Activated effector memory CD4-positive, alpha-beta T cell treated with Interleukin-2 at 50 U/mL for 16 hours (primary cell): Measurements from ENCODE around the gene CBX6.

Experiments used
- DNase-seq: peaks from one replicate; pipeline ENCODE4 v3.0.0-alpha.2; 2020

CBX6 gene

DNA sequence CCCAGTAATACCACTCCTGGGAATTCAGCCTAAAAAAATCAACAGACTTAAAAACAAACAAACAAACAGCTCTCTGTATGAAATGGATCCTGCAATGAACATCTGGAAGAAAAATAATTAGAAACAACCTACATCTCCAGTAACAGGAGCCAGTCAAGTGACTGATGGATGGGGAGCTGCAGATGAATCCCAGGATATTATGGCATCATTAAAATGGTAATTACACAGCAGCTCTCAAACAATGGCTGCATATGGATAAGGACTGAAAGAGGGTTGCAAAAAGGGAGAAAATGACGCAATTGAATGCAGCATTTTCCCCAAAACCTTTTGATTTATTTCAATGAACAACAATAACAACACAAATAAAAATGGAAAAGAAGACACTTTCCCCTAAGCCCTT lies 32.3 kb downstream of the CBX6 start:
- no peak for DNase-seq

DNA sequence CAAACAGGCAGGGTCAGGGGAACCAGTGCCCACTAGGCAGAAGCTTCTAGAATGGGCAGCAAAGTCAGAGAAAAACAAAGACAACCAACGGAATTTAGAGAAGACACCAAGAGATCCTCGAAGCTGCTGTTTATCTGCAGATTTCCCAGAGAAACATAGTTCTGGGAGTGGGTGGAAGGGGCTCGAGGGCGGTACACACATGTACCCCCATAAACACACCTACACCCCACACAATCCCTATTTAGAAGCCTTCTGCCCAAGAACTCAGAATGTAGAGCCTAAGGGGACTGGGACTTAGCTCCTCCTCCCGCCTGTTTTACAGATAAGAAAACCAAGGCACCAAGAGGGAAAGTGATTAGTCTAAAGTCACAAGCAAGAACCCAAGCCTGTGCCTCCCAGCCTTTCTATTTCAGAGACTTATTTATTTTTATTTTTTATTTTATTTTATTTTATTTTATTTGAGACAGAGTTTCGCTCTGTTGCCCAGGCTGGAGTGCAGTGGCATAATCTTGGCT lies 34.5 kb downstream of the CBX6 start:
- DNase-seq: no peak

DNA sequence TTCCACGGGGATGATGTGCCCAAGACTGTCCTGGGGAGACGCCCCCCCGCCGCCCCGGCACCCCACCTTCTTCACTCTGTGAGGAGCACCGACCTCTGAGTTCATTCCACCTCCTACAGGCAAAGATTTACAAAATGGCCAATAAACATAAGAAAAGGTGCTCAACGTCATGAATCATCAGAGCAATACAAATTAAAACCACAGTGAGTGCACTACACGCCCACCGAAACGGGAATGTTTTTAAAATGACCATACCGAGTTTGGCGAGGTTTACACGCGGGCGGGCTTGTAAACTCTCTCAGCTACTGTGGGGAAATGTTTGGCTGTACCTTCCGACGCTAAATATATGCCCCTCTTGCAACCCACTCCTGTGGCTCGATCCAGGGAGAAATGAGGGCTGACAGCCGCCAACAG lies 36.1 kb downstream of the CBX6 start:
- no peak for DNase-seq

DNA sequence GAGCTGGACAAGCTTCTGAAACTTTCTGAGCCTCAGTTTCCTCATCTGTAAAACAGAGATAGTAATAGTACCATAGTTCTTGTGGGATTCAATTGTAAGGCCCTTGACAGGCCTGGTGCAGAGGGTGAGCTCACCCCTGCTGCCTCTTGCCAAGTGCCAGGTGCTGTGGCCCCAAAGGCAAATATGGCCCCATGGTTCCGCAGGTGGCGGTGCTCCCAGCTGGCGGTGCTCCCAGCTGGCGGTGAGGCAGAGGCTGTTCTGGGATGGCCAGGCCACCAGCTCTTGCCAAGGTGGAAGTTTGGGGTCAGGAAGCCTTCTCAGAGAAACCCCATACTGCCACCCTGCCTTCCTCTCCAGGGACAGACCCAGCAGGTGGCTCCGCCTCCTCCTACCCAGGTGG lies 37.0 kb downstream of the CBX6 start:
- DNase-seq: no peak

DNA sequence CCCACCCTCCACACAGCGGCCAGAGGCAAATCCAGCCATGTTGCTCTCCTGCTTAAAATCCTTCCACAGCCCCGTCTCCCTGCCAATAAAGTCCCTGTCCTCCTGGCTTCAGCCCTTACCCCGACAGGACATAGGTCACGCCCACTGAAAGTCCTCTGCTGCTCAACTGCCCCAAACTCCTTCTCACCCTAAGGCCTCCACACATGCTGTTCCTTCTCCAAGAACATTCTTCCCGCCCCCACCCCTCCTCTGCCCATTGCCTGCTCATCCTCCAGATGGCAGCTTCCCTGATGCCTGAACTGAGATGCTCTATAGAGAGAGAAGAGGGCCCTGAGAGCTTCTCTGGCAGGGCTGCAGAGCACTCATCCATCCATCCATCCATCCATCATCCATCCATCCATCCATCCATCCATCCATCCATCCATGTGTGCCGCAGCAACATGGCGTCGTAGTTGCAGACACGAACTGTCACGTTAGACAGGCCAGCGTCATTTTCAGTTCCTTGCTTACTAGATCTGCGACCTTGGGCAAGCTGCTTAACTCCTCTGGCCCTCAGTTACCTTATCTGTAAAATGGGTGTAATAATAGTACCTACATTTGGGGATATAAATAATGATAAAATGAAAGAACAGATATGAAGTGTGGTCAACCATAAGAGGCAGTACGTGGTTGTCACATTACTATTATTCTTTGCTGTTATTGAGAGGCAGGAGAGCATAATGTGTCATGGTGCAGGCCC lies 37.6 kb downstream of the CBX6 start:
- no peak for DNase-seq

DNA sequence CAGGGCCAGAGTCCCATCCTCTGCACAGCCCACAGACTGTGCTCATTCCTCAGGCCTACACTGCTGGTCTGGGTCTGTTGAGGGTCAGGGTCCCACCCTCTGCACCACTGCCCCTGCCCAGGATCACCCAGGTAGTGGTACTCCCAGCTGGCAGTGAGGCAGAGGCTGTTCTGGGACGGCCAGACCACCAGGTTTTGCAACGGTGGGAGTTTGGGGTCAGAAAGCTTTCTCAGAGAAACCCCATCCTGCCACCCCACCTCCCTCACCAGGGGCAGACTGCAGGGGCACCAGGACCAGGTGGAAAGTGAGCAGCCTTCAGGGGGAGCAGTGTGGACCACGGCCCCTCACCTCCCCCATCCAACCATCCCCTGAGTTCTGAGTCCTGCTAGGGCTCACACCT lies 39.0 kb downstream of the CBX6 start:
- no peak for DNase-seq

DNA sequence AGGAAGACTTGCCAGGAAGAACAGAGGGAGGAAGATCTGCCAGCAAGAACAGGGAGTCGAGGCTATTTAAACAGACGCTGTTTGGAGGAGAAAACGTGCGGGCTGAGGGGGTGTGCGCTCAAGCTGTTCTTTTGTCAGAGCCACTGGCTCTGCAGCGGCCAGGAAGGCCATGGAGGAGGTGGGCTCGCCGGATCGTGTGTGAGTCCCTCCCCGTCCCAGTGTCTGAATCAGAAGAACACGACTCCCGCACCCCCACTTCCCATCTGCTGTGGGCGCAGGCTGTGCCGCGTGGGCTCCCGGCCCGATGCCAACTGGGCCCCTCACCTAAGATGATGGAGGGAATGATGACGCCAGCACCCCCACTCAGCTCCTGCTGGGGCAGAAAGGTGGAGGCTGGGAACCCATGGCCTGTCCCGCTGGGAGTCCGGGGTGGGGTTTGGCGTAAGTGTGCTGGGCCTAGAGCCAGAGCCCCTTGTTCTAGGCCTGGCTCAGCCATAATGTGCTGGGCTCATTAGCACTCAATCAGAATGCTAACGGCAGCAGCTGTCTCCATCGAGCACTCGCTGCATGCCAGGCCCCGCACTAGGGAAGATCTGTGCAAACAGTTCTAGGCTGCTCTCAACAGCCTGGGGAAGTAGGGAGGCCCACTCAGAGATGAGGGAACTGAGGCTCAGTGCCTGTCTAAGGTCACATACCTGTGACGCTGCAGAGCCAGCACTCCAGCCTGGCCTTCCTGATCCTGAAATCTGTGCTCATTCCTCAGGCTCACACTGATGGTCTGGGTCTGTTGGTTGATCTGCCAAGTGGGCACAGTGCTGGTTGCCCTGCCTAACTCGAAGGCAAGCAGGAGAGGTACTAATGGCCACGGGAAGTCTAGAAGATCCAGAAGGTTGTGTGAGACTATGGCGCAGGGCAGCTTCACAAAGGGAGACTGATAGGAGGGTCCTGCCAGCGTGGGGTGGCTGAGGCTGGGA lies 39.7 kb downstream of the CBX6 start:
- DNase-seq: no peak

DNA sequence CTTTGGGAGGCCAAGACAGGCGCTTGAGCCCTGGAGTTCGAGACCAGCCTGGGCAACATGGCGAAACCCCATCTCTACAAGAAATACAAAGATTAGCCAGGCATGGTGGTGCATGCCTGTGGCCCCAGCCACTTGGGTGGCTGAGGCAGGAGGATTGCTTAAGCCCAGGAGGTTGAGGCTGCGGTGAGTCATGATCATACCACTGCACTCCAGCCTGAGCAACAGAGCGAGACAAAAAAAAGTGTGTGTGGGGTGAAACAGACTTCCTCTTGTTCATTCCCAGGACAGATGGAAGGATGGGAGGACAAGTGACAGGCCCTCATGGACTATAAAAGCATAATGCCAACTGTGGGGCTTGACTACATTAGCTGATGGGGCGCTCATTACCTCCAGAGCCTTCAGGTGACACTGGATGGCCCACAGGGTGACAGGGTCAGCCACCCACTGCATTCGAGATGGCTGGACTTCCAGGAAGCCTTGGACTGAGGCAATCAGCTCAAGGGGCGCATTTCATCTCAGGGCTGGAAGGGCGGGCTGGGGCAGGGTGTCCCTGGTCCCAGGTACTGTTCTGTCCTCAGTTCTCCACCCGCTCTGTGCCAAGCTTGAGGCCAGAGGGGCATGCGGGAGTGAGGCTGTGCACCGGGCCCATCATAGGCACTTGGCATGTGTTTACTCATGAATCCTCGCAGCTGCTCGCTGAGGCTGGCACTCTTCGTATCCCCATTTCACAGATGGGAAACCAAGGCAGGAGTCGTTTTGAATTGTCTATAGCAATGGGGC lies 40.7 kb downstream of the CBX6 start:
- no peak for DNase-seq

DNA sequence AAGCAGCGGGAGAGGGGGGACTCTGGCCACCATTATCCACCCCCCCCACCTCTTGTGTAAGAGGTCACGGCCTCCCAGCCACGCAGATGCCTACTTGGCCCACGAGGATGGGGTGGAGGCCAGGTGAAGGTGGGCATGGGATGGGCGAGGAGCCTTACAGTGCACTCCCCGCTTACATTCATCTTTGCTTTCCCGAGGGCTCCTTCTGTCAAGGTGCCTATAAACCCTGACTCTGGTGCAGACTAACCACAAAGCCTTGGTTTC lies 41.2 kb downstream of the CBX6 start:
- DNase-seq: no peak

DNA sequence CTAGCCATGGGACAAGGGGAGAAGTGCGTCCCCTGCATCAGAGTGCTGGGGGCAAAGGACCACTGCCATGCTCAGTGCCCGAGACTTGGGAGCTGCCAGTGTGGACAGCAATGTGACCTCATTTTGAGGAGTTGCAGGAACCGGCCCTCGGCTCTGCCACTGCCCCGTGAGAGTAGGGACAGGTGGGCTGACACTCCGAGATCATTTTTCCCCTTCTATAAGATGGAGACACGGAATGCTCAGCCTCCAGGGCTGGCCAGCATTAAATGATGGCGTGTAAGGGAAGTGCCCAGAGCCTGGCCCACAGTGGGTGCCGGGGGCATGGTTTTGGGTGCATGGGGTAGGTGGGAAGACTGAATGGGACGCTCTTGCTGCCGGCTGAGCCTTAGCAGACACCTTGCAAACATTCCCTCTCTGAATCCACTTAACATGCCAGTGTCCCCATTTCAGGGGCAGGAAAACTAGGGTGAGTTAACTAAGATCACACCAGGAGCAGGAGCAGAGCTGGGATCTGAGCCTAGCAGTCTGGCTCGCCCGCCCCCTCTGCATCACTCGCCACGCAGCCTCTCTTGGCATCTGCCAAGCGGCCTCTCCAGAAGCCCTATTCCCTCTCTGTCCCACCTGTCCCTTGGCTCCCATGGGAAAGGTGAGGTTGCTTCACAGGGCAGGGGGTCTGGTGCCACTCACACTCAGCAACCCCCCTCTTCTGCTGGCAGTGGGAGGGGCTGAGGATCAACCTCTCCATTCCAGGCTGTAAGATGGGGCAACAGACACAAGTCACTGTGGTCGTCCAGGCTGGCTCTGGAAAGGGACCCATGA lies 41.8 kb downstream of the CBX6 start:
- DNase-seq: no peak

DNA sequence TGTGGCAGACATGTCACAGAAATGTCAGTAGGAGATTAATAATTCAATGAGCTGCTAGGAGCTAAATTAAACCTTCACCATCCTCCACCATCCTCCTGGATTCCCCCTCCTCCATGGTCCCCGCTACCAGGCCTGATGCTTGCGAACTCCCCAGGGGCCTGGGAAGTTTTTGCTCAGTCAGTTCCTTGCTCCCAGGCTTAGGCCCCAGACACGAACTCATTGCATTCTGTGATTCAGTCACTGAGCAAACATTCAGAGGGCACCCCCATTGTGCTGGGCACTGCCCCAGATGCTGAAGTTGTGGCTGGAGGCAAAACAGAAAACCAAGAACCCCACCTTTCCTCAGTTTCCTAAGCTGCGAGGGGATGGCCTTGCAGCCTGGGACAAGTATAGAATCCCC lies 42.5 kb downstream of the CBX6 start:
- no peak for DNase-seq

DNA sequence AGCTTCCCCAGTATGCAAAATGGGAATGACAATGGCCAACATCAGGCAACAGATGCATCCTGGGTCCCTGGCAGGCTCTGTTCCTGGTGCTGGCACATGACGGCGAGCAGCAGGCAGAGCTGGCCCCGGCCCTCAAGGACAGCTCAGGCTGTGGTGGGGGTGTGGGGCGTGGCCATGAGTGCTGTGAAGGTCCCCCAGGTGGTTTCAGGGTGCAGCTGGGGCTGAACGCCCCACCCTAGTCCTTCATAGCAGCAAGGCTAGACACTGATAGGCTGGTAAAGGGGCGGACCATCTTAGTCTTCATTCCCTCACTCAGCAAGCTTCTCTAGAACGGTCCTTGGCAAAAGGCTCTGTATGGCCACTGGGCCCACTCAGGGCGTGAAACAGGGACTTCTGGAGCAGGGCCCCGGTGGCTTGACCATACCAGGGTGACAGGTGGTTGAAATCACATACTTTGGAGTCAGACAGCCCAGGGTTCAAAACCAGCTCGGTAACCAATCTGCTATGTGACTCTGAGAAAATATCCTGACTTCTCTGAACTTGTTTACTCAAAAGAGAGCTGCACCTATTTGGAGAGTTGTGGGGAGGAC lies 43.3 kb downstream of the CBX6 start:
- no peak for DNase-seq

DNA sequence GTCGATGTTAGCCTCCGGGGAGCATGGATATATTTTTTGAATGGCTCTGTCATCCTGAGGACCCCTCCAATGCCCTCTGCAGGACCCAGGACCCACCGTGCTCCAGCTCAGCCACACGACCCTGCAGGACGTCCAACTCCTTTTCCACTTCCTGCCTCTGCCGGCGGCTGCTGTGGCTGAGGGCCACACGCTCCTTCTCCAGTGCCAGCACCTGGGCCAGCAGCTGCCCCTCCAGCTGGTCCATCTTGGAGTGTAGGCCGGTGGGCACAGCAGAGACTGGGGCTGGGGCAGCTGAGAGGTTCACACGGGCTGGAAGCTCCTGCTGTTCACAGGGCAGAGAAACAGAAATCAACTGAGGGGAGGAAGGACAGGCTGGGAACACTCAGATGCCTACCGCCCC lies 43.8 kb downstream of the CBX6 start:
- DNase-seq: no peak

DNA sequence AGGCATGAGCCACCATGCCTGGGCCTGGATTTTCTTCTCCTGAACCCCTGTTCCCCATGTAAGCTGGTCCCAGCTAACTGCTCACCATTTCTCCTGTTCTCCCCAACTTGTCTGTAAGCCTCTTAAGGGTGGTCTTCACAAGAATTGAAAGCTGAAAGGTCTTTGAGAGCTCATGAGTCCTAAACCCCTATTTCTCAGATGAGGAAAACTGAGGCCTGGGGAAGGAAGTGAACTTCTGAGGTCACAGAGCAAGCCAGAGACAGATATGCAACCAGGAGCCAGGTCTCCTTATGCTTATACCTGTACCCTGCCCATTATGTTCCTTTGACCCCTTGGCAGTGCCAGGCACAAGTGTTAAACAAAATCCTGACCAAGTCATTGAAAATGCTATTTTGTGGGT lies 44.5 kb downstream of the CBX6 start:
- DNase-seq: no peak

DNA sequence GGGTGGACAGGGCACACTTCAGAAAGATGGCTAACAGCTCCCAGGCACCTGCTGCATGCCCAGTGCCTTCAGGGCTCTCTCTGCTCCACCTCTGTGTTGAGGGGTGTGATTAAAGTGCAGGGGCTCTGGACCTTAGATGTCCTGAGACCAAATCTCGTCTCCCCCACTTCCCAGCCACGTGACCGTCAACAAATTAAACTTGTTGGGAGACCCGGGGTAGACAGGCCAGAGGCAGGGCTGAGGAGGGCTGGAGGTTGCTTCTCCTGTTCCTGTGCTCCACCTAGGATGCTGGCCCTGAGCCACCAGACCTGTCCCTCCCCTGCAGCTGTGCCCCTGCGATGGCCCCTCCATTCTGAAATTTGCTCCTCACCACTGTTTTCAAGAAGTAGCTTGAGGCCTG lies 45.2 kb downstream of the CBX6 start:
- no peak for DNase-seq

DNA sequence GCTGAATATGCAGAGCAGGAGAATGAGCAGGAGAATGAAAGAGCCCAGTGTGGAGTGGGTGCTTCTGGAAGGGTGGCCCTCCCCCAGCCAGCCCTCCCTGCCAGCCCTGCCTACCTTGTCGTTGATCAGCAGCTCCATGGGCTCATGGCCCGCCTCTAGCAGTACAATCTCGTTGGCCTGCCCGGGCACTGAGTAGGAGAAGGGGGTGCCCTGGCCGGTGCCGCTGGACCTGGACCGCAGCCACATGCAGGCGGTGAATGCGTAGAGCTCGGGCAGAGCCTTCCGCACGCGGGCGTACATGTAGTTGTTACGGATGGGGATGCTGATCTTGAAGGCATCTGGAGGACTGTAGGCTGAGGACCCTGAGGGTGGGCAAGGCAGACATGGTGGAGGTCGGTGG lies 45.6 kb downstream of the CBX6 start:
- DNase-seq: no peak

DNA sequence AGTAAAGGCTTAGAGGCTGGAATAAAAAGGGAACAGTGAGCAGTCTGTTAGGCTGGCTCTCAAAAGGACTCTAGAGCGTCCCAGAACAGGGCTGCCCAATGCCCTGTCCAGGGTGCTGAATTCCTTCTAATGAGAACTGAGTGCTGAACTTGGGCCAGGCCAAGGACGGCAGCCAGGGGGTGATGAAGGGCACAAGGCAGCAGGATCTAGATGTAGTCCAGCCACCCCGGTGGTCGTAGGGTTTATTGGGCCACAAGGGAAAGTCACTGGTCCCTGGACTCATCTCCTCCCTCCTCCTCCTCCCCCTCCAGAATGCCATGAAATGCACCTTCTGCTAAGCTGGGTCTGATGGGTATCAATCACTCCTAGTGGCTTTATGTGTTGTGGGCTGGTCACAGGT lies 47.4 kb downstream of the CBX6 start:
- DNase-seq: no peak

DNA sequence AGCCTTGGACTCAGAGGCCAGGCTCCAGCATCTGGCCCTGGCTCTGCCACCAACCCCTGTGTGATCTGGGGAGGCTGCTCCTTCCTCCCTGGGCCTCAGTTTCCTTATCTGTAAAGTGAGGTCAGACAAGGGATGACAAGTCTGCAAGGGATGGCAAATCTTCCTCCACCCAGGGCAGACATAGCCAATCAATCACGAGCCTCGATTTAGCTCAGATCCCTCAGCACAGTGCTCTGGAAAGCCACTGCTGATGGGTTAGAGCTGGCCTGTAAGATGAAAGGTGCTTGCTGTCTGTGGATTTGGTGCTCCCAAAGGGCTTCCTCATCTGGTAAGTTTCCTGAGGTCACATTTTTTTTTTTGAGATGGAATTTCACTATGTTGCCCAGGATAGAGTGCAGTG lies 48.4 kb downstream of the CBX6 start:
- no peak for DNase-seq

DNA sequence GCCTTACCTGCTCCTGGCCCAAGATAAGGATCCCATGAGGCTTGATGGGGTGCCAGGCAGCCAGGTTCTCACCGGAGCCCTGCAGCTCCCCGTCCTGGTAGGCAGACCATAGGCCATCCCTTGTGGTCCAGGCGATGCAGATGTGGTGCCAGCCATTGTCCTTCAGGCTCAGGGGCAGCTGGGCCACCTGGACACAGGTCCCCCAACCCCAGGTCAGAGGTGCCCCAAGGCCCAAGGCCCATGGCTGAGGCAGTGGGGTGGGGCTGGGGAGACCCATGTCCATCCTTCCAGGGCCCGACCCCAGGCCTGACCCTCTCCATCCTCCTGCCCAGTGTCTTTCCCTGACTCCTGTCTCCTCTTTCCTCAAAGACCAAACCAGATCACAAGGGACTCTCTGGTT lies 48.9 kb downstream of the CBX6 start:
- DNase-seq: no peak

DNA sequence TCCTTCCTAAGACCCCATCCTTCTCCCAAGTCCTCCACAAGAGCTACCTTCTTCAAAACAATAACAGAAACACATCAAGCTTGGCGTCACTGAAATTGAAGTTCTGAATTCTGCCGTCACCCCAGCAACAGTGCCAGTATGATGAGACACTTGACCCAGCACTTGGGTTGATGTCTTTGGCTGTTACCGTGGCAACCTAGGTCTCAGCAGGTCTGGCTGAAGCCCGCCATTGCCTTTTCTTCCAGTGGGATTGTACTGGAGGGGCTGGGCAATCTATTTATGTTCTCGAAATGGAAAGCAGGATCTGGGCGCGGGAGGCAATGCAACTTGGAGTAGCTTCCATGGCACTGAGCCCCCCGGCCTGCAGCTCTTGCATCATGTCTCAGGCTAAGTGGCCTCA lies 52.0 kb downstream of the CBX6 start:
- no peak for DNase-seq

DNA sequence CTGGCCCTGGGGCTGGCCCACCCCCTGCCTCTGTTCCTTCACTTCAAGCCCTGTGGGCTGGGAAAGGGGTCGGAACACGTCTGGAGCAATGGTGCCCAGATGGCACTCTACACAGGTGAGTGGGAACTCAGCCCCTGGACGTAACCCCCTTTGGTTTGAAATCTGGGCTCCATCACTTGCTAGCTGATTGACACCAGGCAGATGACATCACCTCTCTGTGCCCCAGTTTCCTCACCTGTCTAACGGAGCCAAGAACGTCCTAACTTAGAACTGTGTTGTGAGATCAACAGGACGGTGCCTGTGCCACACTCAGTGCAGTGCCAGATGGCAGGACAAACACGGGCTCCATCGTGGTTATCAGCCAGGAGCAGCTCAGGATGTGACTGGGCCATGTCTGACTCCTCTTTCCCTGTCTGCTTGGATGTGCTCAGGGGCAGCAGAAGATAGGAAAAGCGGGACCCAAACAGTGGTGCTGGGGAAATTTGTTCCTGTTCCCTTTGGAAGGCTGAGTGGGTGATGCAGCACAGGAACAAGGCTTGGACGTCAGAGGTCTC lies 52.6 kb downstream of the CBX6 start:
- DNase-seq: no peak

DNA sequence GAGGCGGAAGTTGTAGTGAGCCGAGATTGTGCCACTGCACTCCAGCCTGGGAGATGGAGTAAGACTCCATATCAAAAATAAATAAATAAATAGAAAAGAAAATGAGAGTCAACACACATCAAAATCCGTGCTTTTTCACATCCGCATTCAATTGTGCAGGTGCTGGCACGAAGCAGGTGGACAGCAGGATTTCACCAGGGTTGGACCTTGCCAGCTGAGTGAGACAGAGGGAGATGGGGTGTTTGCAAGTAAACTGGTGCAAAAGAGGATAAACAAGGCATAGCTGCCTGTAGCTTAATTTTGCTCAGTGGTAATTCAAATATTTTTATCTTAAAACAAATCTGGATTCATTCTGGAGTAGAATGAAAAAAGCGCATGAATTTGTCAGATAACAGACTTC lies 54.8 kb downstream of the CBX6 start:
- no peak for DNase-seq
